Erythroblast (primary cell): Measurements from ENCODE around the gene PGP.
A peak's percentile ranks its signal among the peaks of the same experiment; 100 is the strongest.
"Not testable (repeated sequence)": the region's sequence is repeated elsewhere in the genome, so short reads cannot be mapped to it uniquely, and the experiment has no call there.

ENCODE experiments used
- DNase-seq, 2 experiments: peaks; one replicate each; lab custom pipeline; 2025; lab: John Stamatoyannopoulos, UW
- GATA1 ChIP-seq: IDR thresholded peaks from 2 replicates; pipeline ENCODE4 v1.6.1; 2011; ENCODE audit warnings: low read depth, mild to moderate bottlenecking, control low read depth, low read length, moderate library complexity
- POLR2A ChIP-seq: IDR thresholded peaks from 2 replicates; pipeline ENCODE4 v1.6.1; 2011; ENCODE audit warnings: mild to moderate bottlenecking, low read length

Gene PGP, protein sequence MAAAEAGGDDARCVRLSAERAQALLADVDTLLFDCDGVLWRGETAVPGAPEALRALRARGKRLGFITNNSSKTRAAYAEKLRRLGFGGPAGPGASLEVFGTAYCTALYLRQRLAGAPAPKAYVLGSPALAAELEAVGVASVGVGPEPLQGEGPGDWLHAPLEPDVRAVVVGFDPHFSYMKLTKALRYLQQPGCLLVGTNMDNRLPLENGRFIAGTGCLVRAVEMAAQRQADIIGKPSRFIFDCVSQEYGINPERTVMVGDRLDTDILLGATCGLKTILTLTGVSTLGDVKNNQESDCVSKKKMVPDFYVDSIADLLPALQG

GRCh38 chr16:2214719-2214968 lies at the start of gene PGP:
Gene PGP (minus strand): TSS chr16:2214840. CDS start chr16:2214777, 63 bp downstream.
- TF ChIP-seq POLR2A, result no peak
- TF ChIP-seq GATA1, result no peak
- DNase-seq, result no peak

- not testable (repeated sequence) for DNase-seq
Measured at GRCh38 chr16:2263026-2263425, 48.4 kb upstream of the PGP start.

GRCh38 chr16:2260250-2260649 lies 45.6 kb upstream of the PGP start:
- no peak for DNase-seq

DNA sequence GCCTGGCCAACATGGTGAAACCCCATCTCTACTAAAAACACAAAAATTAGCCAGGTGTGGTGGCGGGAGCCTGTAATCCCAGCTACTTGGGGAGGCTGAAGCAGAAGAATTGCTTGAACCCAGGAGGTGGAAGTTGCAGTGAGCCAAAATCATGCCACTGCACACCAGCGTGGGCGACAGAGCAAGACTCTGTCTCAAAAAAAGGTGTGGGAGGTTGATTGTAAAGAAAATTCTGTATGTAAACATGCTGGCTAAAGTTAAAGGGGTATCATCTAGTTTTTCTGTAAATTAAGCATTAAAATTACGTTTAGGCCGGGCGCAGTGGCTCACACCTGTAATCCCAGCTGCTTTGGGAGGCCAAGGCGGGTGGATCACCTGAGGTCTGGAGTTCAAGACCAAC lies 43.9 kb upstream of the PGP start:
- DNase-seq, result not testable (repeated sequence)

More at GRCh38 chr16:2260250-2260649, 45.6 kb upstream of the PGP start:
- TF ChIP-seq POLR2A, result no peak
- no peak for TF ChIP-seq GATA1

GRCh38 chr16:2257726-2258125 lies 43.1 kb upstream of the PGP start:
- TF ChIP-seq POLR2A (no peak), GATA1 (no peak)
- no peak for DNase-seq

DNA sequence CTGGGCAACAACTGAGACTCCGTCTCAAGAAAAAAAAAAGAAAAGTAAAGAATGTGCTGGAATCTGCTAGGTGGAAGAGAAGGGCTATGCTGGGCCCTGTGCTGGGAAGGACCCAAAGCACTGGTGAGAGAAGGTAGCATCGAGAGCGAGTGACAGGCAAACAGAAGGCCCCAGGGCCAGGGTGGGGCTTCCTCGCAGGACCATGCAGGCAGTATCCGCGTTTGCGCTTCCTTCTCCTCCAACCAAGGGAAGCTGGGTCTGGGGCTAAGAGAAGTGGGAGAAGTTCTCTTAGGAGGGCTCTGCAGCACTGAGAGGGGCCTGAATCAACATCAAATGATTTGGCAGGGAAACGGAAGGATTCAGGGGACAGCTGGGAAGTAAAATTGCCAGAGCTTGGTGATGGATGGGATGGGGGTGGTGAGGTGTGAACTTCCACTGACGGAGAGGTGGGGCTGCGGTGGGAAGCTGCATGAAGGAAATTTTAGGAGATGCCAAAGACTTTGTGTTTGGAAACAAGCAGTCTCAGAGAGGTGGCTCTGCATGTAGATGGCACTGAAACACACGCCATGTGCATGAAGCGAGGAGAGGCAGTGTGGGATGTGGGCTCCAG lies 42.0 kb upstream of the PGP start:
- no peak for TF ChIP-seq GATA1
- TF ChIP-seq POLR2A, result no peak
- no peak for DNase-seq

GRCh38 chr16:2253293-2253692 lies 38.7 kb upstream of the PGP start:
- no peak for TF ChIP-seq GATA1
- TF ChIP-seq POLR2A, result no peak

DNA sequence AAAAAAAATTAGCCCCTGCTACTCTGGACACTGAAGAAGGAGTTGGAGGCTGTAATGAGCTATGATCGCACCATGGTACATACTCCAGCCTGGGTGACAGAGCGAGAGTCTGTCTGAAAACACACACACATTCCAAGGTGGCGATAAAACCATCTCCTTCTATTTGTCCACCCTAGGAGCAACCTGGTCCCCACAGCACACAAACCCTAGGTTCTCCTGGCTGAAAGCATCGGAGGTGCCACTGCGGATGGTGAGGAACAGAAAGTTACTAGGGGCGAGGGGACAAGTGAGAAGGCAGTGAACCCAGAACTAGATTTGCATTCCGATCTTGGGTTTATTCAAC lies 38.1 kb upstream of the PGP start:
- TF ChIP-seq POLR2A, result no peak
- TF ChIP-seq GATA1, result no peak

More at GRCh38 chr16:2253293-2253692, 38.7 kb upstream of the PGP start:
- DNase-seq, result no peak

DNA sequence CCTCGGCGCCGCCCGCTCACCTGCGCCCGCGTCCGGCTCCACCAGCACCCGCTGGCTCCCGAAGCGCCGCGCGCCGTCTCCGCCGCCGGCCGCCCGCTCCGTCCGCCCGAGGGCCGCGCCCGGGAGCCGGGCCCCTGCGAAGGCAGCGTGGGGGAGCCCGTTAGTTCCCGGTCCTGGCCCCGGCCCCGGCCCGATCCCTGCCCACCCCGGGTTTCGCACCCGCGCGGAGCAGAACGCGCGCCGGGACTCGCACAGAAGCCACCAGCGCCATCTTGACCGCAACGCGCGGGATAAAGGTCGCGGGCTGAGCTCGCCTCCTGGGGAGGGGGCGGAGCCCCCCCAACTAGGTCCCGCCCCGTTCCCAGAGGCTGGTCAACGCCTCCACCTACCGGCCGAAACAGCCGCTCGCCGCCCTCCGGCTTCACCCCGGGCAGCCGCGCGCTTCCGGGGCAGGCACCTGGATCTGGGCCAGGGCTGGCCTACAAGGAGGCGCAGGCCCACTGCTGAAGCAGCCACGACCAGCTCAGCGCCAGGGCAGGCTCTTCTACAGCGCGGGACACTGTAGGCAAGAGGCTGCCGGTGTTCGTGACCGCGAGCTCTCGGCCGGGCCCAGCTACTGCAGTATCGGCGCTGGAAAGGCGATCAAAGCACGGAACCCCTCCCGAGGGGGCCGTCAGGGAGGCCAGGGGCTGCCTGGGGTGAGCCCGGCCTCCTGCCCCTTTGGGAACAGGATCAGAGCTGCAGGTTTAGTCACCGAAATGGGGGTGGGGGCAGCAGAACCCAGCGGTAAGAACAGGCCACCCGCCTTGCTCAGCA lies 36.9 kb upstream of the PGP start, which contains the start of gene ECI1:
TSS of gene ECI1 (minus strand) at position 292 of the 816 bp plus-strand sequence. CDS start at position 271, 21 bp downstream.
- TF ChIP-seq POLR2A (peak; percentile 80), GATA1 (no peak)
- peak; percentile 97 to 98 for DNase-seq

More for the DNA sequence above, 38.1 kb upstream of the PGP start:
- no peak for DNase-seq

DNA sequence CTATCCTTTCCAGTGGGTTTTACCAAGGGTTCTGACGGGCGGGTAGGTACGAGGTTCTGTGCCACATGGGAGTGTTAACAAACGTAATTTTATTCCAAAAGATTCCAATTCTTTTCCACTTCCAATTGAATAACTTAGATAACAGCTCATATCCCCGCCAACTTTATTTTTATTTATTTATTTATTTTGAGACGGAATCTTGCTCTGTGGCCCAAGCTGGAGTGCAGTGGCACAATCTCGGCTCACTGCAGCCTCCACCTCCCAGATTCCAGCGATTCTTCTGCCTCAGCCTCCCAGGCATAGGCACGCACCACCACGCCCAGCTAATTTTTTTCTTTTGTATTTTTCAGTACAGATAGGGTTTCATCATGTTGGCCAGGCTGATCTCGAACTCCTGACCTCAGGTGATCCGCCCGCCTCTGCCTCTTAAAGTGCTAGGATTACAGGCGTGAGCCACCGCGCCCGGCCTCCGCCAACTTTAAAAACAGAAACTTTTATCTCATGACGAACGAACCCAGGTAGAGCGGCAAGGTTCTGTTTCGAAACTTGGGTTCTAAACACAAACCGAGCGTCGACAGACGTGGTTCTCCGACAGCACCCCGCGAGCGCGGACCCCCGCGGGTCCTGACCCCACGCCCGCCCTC lies 36.1 kb upstream of the PGP start:
- TF ChIP-seq GATA1 (no peak), POLR2A (no peak)
- DNase-seq, result peak; percentile 74 to 81

- no peak for TF ChIP-seq POLR2A
- no peak for TF ChIP-seq GATA1
- no peak for DNase-seq
Measured at GRCh38 chr16:2246301-2246885, 31.8 kb upstream of the PGP start.

GRCh38 chr16:2244926-2245795 lies 30.5 kb upstream of the PGP start:
- no peak for TF ChIP-seq GATA1
- TF ChIP-seq POLR2A, result no peak
- no peak for DNase-seq

DNA sequence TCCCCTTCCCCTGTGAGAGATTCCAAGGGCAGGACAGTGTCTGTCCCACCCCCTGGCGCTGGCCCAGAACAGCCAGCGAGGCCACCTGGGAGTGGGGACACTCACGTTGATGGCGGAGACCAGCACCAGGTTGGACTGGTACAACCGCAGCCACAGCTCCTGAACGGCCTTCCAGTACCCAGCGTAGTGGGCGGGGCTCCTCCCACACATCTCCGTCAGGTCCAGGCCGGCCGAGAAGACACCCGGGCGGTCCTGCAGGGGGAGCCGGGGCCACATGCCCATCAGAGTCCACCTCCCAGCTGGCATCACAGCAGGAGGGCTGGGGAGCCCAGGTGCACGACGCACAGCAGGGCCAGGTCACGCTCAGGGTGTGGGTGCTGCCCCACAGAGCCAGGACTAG lies 29.7 kb upstream of the PGP start:
- no peak for DNase-seq

More for the DNA sequence above, 29.7 kb upstream of the PGP start:
- TF ChIP-seq POLR2A (no peak), GATA1 (no peak)
